GM10248 (cell line): Measurements from ENCODE around the gene LRCH1.

Source experiments
- CTCF ChIA-PET: fragments of 300-600 bp; sonication (Branson Sonifier 250); formaldehyde crosslinking; extraction: SDS; loops from one replicate; lab custom pipeline; 2021; ENCODE audit warnings: antibody characterized with exemption; lab: Yijun Ruan, JAX
- POLR2A ChIA-PET: fragments of 350-650 bp; sonication (Branson Sonifier 250); formaldehyde crosslinking; extraction: SDS; loops from one replicate; lab custom pipeline; 2020; ENCODE audit warnings: antibody characterized with exemption; lab: Yijun Ruan, JAX
- DNase-seq: peaks from one replicate; pipeline ENCODE4 v3.0.0; 2012; ENCODE audit errors: extremely low spot score
- CTCF ChIP-seq: IDR thresholded peaks from 2 replicates; pipeline ENCODE4 v1.5.1; 2012; ENCODE audit warnings: mild to moderate bottlenecking, low read depth; ENCODE audit errors: extremely low read depth, missing control alignments, control extremely low read depth

Gene LRCH1

GRCh38 chr13:46550822-46551221 lies 2.1 kb upstream of the LRCH1 start:
- ChIA-PET POLR2A (no interaction called here), CTCF (interaction anchor here (0.7 to 2.1 kb wide), 20 partner anchors 12 to 177 kb away, joined by 3 to 24 read pairs (median 6); no protein-coding TSS in a partner anchor)
- no peak for TF ChIP-seq CTCF
- no peak for DNase-seq

DNA sequence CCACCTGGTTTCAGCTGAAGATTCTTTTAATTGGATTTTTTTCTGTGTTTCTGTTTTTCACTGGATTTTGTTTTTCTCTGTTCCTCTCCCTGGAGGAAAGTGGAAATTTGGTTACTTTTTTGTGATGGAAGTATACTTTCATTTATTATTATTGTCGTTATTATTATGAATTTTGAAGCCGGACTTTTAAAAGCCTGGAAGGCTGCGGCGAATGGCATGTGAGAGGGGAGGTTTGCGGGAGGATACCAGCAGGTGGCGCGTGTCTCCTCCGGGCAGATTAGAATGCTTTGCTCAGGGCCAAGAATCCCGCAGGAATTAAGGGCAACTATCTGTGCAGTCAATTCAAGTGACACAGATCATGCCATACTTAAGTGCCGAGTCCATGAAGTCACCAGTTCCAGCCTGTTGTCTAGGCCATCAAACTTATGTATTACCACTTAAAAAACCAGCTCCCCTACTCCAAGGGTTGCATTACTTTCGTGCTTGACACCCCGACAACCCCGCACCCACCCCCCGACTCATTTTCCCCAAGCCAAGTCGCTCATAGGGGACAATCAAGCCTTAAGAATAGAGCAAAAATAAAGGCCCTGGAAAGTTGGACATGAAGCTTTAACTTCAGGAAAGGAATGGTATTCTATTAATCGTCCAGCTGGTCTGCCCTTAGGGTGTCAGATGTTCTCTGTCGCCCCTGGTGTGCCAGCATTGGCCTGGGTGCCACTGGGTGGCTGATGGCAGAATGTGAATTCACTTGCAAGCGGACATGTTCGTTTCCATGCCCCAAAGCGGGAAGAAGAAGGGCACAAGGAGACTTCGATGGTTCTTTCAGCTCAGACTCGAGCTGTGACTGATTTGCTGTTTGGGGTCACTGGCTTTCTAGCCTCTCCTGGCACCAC lies 1.3 kb upstream of the LRCH1 start:
- DNase-seq, result peak; percentile 56
- ChIA-PET POLR2A (interaction anchor here (0.7 kb wide), 1 partner anchor 8 kb away, joined by 3 read pairs; no protein-coding TSS in a partner anchor), CTCF (interaction anchor here (0.6 to 2.1 kb wide), 55 partner anchors 9 to 202 kb away, joined by 3 to 24 read pairs (median 5); no protein-coding TSS in a partner anchor)
- TF ChIP-seq CTCF, result peak; percentile 87

- TF ChIP-seq CTCF, result no peak
- no peak for DNase-seq
- ChIA-PET POLR2A (interaction anchor here (0.7 to 1.3 kb wide), 2 partner anchors 8 to 14 kb away, joined by 3 read pairs; no protein-coding TSS in a partner anchor), CTCF (interaction anchor here (0.6 to 2.1 kb wide), 52 partner anchors 8 to 201 kb away, joined by 3 to 24 read pairs (median 5); no protein-coding TSS in a partner anchor)
Observed at GRCh38 chr13:46552303-46552682, 677 bp upstream of the LRCH1 start.

DNA sequence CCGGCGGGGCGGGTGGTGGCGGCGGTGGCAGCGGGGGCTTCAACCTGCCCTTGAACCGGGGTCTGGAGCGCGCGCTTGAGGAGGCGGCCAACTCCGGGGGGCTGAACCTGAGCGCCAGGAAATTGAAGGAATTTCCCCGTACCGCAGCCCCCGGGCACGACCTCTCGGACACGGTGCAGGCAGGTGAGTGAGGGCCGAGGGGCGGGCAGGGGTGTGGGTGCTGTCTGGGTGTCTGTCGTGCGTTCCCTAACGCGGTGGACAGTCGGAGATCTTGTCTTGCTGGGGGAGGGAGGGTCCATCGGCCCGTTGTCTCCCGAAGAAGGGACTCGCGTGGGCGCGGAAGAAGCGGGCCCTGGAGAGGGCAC lies 533 bp downstream of the LRCH1 start:
- ChIA-PET CTCF (interaction anchor here (0.7 to 1.9 kb wide), 3 partner anchors 18 to 167 kb away, joined by 3 to 18 read pairs (median 7); no protein-coding TSS in a partner anchor), POLR2A (interaction anchor here (0.7 to 1.3 kb wide), 4 partner anchors 12 to 126 kb away, joined by 3 read pairs; no protein-coding TSS in a partner anchor)
- no peak for DNase-seq
- TF ChIP-seq CTCF, result no peak

DNA sequence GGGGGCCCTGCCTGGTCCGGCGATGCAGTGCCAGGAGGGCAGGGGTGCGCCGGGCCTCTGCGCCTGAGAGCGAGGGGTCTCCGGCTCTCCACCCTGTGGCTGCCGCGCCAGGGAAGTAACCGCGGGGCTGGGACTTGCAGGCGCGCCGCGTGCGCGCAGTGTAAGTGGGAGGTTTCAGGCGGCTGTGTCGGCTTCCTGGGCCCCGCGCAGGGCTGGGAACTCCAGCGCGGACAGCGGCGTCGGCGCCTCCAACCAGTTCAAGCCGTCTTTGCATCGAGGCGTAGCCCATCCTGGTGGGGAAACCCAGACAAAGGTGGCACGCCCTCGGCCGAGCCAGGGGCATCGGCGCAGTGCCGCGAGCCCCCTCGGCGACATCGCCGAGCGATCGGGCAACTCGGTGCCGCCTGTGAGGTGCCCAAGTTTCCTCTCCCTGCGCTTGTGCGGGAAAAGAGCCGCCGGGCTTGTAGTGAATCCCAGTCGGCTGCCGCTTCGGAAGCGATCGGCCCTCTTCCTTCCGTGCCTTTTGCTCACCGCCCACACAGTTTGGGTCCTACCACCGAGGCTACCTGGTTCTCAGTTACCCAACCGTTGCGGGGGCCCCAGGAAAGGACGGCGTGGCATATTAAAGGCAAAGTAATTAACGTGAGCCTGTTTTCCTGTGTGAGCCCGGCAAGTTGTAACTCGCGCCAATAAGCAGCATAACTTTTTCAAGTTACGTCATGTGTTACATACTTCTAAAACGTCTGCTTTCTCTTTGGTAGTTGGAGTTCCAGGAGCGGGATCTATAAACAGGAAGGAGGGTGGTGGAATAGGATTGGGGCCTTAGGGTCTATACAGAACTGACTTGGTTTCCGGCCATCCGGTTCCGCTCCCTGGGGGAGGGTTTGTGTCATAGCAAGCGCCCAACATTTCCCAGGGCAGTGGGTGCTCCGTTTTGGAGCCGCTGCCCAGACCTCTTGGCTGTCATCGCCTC lies 1.2 kb downstream of the LRCH1 start:
- POLR2A ChIA-PET, result interaction anchor here (1.3 kb wide), 1 partner anchor 12 kb away, joined by 3 read pairs; no protein-coding TSS in a partner anchor
- CTCF ChIA-PET, result interaction anchor here (1.1 to 1.6 kb wide), 2 partner anchors 37 to 41 kb away, joined by 3 to 6 read pairs; no protein-coding TSS in a partner anchor
- peak; percentile 8 for TF ChIP-seq CTCF
- DNase-seq, result peak; percentile 65
